Right cardiac atrium (tissue), 5 donors: ENCODE measurements around the gene SWSAP1. TPM values are rescaled to one million over a fixed set of nuclear protein-coding genes. Genes with fewer than 3 reads are reported as not detected.
A peak's percentile ranks its signal among the peaks of the same experiment; 100 is the strongest.
"Not testable (repeated sequence)": the region's sequence is repeated elsewhere in the genome, so short reads cannot be mapped to it uniquely, and the experiment has no call there.

Experiments used
- ATAC-seq, 2 donors: fragments of 200-7000 bp; cut with Tn5 transposase; one replicate each; pipeline versions ENCODE4 v1.8.0 to v1.9.1; 2020; ENCODE audit warnings: moderate library complexity in 2 of 2, mild to moderate bottlenecking in 1 of 2
- DNase-seq, 3 donors: peaks; one replicate each; pipeline ENCODE4 v3.0.0-alpha.2; 2020
- H3K27ac ChIP-seq: one replicate; pipeline ENCODE4 v1.5.1; 2013; ENCODE audit warnings: mild to moderate bottlenecking, low read length, control low read depth, moderate library complexity
- H3K27me3 ChIP-seq: one replicate; pipeline ENCODE4 v1.6.1; 2013; ENCODE audit not compliant: control insufficient read depth, insufficient read depth
- H3K4me1 ChIP-seq: one replicate; pipeline ENCODE4 v1.6.1; 2013; ENCODE audit warnings: low read length; ENCODE audit not compliant: control insufficient read depth, insufficient read depth
- H3K4me3 ChIP-seq: one replicate; pipeline ENCODE4 v1.5.1; 2013; ENCODE audit warnings: low read length, control low read depth
- H3K9me3 ChIP-seq: one replicate; pipeline ENCODE4 v1.6.1; 2013; ENCODE audit warnings: low read length; ENCODE audit not compliant: control insufficient read depth
- WGBS: extraction: QIAGEN DNeasy Blood & Tissue Kit; methylation state at CpG from one replicate; pipeline ENCODE4 v1.1.7; 2013; 5-methylcytosine and 5-hydroxymethylcytosine counted together
- intact Hi-C, 4 donors: fragments of 100-400 bp; cut with DNase I; formaldehyde crosslinking; loops; one replicate each; pipeline versions ENCODE4 v1.11.0 to v1.14.0; 2022 to 2023
- polyA plus RNA-seq: library from polyadenylated mRNA; stranded (reverse); fragments of 200-250 nt; gene quantifications from one replicate; pipeline ENCODE4 v1.2.3, GENCODE V29; 2013
- total RNA-seq, 4 donors: library from RNA; stranded (reverse); fragmentation: NEBNext Ultra II Directional; extraction: Animal tissue kit (Norgen Biotek cat#: 25700); gene quantifications; one replicate each; pipeline ENCODE4 v1.2.1, GENCODE V29; 2021
- donor health status: healthy with polysubstance abuse.
- donor health status: DM: no; HTN: yes; CAD: no.
- donor health status: DM: no; HTN: no; CAD: no.
- donor health status: DM: no; HTN: yes; CAD: no; lungs with severe emphysema.
- donor health status: DM: yes; HTN: yes; CAD: no.

The SWSAP1 gene
- total and polyA plus RNA-seq, 5 donors: 1.0 to 1.9 (median 1.4) TPM

- Histone ChIP-seq H3K4me1 (no peaks in the 10 kb centered on the region), H3K4me3 (no peak overlapping the region), H3K9me3 (no peaks in the 10 kb centered on the region), H3K27ac (no peak overlapping the region), H3K27me3 (no peaks in the 10 kb centered on the region)
- DNase-seq: no peak
- 93% methylated on average over 9 of the region's 9 CpGs for WGBS
- ATAC-seq: no peak
- intact Hi-C loops: no loop called here
These were observed 25.2 kb downstream of the SWSAP1 start for GRCh38 chr19:11399667-11400066.

GRCh38 chr19:11400798-11401197 is 26.3 kb downstream of the SWSAP1 start:
- H3K9me3 ChIP-seq: no peaks in the 10 kb centered on the region
- H3K4me1 ChIP-seq: no peaks in the 10 kb centered on the region
- no peak overlapping the region for H3K27ac ChIP-seq
- no peaks in the 10 kb centered on the region for H3K27me3 ChIP-seq
- intact Hi-C loops: no loop called here
- H3K4me3 ChIP-seq: no peak overlapping the region
- ATAC-seq (no peak), DNase-seq (no peak)
- WGBS: 90% methylated on average over 1 of the region's 1 CpG

GRCh38 chr19:11401808-11402543 is 27.5 kb downstream of the SWSAP1 start:
- Histone ChIP-seq H3K27ac (no peak overlapping the region), H3K9me3 (no peaks in the 10 kb centered on the region), H3K27me3 (no peaks in the 10 kb centered on the region), H3K4me1 (no peaks in the 10 kb centered on the region), H3K4me3 (no peak overlapping the region)
- no peak for ATAC-seq
- DNase-seq: peak in 1 of 3 donors; percentile 55
- WGBS: 77% methylated on average over 9 of the region's 9 CpGs
- intact Hi-C loops: no loop called here

- no peak for DNase-seq
These were observed 30.2 kb downstream of the SWSAP1 start for GRCh38 chr19:11404588-11405222.

GRCh38 chr19:11405846-11406643 is 31.6 kb downstream of the SWSAP1 start:
- H3K27me3 ChIP-seq: no peaks in the 10 kb centered on the region
- H3K9me3 ChIP-seq: no peaks in the 10 kb centered on the region
- 31% methylated on average over 44 of the region's 44 CpGs for WGBS
- ATAC-seq: peak; percentile 42 to 56
- no peaks in the 10 kb centered on the region for H3K4me1 ChIP-seq
- no peak overlapping the region for H3K4me3 ChIP-seq
- intact Hi-C loops: no loop called here
- peak in 2 of 3 donors; percentile 59 to 63 for DNase-seq
- no peak overlapping the region for H3K27ac ChIP-seq

More at GRCh38 chr19:11404588-11405222, 30.2 kb downstream of the SWSAP1 start:
- WGBS: 46% methylated on average over 9 of the region's 9 CpGs
- H3K4me1 ChIP-seq: no peaks in the 10 kb centered on the region
- H3K27ac ChIP-seq: no peak overlapping the region
- no peak overlapping the region for H3K4me3 ChIP-seq
- ATAC-seq: peak; percentile 55 to 82
- no peaks in the 10 kb centered on the region for H3K27me3 ChIP-seq
- H3K9me3 ChIP-seq: no peaks in the 10 kb centered on the region
- intact Hi-C loops: no loop called here

GRCh38 chr19:11406703-11407236 is 32.3 kb downstream of the SWSAP1 start:
- H3K4me1 ChIP-seq, intact Hi-C loops, H3K4me3 ChIP-seq, H3K27me3 ChIP-seq, ATAC-seq, H3K27ac ChIP-seq, H3K9me3 ChIP-seq: not testable (repeated sequence)
- WGBS: 73% methylated on average over 12 of the region's 12 CpGs
- DNase-seq: peak in 1 of 3 donors; percentile 48

GRCh38 chr19:11408591-11408990 is 34.1 kb downstream of the SWSAP1 start:
- ATAC-seq (no peak), DNase-seq (no peak)
- no peak overlapping the region for H3K4me3 ChIP-seq
- 86% methylated on average over 4 of the region's 4 CpGs for WGBS
- no peaks in the 10 kb centered on the region for H3K27me3 ChIP-seq
- H3K9me3 ChIP-seq: no peaks in the 10 kb centered on the region
- H3K4me1 ChIP-seq: no peaks in the 10 kb centered on the region
- intact Hi-C loops: no loop called here
- H3K27ac ChIP-seq: no peak overlapping the region

- Histone ChIP-seq H3K9me3 (no peaks in the 10 kb centered on the region), H3K27me3 (no peaks in the 10 kb centered on the region), H3K4me1 (no peaks in the 10 kb centered on the region), H3K27ac (no peak overlapping the region), H3K4me3 (no peak overlapping the region)
- DNase-seq (no peak), ATAC-seq (no peak)
- 69% methylated on average over 8 of the region's 8 CpGs for WGBS
- intact Hi-C loops: no loop called here
These were observed 36.2 kb downstream of the SWSAP1 start for GRCh38 chr19:11410682-11411081.

GRCh38 chr19:11414544-11414943 is 40.1 kb downstream of the SWSAP1 start:
- Histone ChIP-seq H3K4me3 (no peak overlapping the region), H3K4me1 (no peaks in the 10 kb centered on the region), H3K9me3 (no peaks in the 10 kb centered on the region), H3K27ac (no peak overlapping the region), H3K27me3 (no peaks in the 10 kb centered on the region)
- intact Hi-C loops: no loop called here
- ATAC-seq: no peak
- peak in 1 of 3 donors; percentile 30 for DNase-seq
- 87% methylated on average over 2 of the region's 2 CpGs for WGBS

- no peaks in the 10 kb centered on the region for H3K4me1 ChIP-seq
- no peaks in the 10 kb centered on the region for H3K27me3 ChIP-seq
- no peaks in the 10 kb centered on the region for H3K9me3 ChIP-seq
- H3K27ac ChIP-seq: no peak overlapping the region
- ATAC-seq (no peak), DNase-seq (peak in 2 of 3 donors; percentile 2 to 16)
- 93% methylated on average over 17 of the region's 17 CpGs for WGBS
- H3K4me3 ChIP-seq: no peak overlapping the region
- intact Hi-C loops: no loop called here
These were observed 42.0 kb downstream of the SWSAP1 start for GRCh38 chr19:11416346-11417052.
